Activated naive CD4-positive, alpha-beta T cell treated with anti-CD3 and anti-CD28 coated beads for 36 hours (primary cell): ENCODE measurements around the gene CCP110. TPM values are rescaled to one million over a fixed set of nuclear protein-coding genes. Genes with fewer than 3 reads are reported as not detected.
A peak's percentile ranks its signal among the peaks of the same experiment; 100 is the strongest.
"Not testable (repeated sequence)": the region's sequence is repeated elsewhere in the genome, so short reads cannot be mapped to it uniquely, and the experiment has no call there.

Experiments used
- CTCF ChIA-PET: fragments of 350-600 bp; sonication (Branson Sonifier 250); formaldehyde crosslinking; loops from one replicate; lab custom pipeline; 2021; ENCODE audit warnings: antibody characterized with exemption; lab: Charles Lee
- DNase-seq: peaks from one replicate; pipeline ENCODE4 v3.0.0-alpha.2; 2020
- H3K27ac Mint-ChIP-seq: one replicate; pipeline ENCODE4 v1.8.0; 2021; ENCODE audit warnings: mild to moderate bottlenecking, mixed read lengths
- H3K27me3 Mint-ChIP-seq: one replicate; pipeline ENCODE4 v1.8.0; 2021; ENCODE audit warnings: low read depth, mixed read lengths
- H3K36me3 Mint-ChIP-seq: one replicate; pipeline ENCODE4 v1.8.0; 2021; ENCODE audit warnings: low read depth, mixed read lengths
- H3K4me1 Mint-ChIP-seq: one replicate; pipeline ENCODE4 v1.8.0; 2021; ENCODE audit warnings: low read depth, mixed read lengths
- H3K4me3 Mint-ChIP-seq: one replicate; pipeline ENCODE4 v1.8.0; 2021; ENCODE audit warnings: mild to moderate bottlenecking, moderate library complexity, mixed read lengths
- H3K9me3 Mint-ChIP-seq: one replicate; pipeline ENCODE4 v1.8.0; 2021; ENCODE audit warnings: mixed read lengths
- intact Hi-C: fragments of 100-400 bp; cut with micrococcal nuclease; formaldehyde crosslinking; loops from one replicate; pipeline ENCODE4 v1.15.1; 2023
- total RNA-seq, 2 experiments: library from RNA; stranded (reverse); gene quantifications; one replicate each; pipeline ENCODE4 v1.2.3, GENCODE V29; 2021

Gene CCP110
- total RNA-seq, 2 experiments from 2014 or later, result 27.3 to 31.9 TPM

GRCh38 chr16:19525385-19525723 lies 1.6 kb downstream of the CCP110 start:
- no peaks in the 10 kb centered on the region for H3K9me3 Mint-ChIP-seq
- CTCF ChIA-PET, result interaction anchor here (1.2 to 1.6 kb wide), 3 partner anchors 21 to 30 kb away, joined by 3 to 5 read pairs (median 4); partner anchors contain the start of gene VPS35L

GRCh38 chr16:19527161-19527560 lies 3.4 kb downstream of the CCP110 start:
- H3K9me3 Mint-ChIP-seq, result no peaks in the 10 kb centered on the region
- no peak for DNase-seq
- no peak overlapping the region for H3K27ac Mint-ChIP-seq
- CTCF ChIA-PET, result no interaction called here
- H3K27me3 Mint-ChIP-seq, result no peaks in the 10 kb centered on the region
- peaks cover 15% of the 10 kb centered on the region for H3K4me1 Mint-ChIP-seq
- intact Hi-C loops, result loop anchor here (10.0 kb wide), 1 partner anchor 232 kb away; no protein-coding TSS in a partner anchor
- H3K4me3 Mint-ChIP-seq, result no peak overlapping the region
- H3K36me3 Mint-ChIP-seq, result peaks cover 16% of the 10 kb centered on the region

More at GRCh38 chr16:19525385-19525723, 1.6 kb downstream of the CCP110 start:
- intact Hi-C loops, result loop anchor here (10.0 kb wide), 1 partner anchor 231 kb away; no protein-coding TSS in a partner anchor
- Mint-ChIP-seq H3K27me3 (no peaks in the 10 kb centered on the region), H3K36me3 (peaks cover 14% of the 10 kb centered on the region), H3K4me1 (peaks cover 26% of the 10 kb centered on the region), H3K4me3 (peak overlapping the region; percentile 94), H3K27ac (no peak overlapping the region)
- no peak for DNase-seq

- H3K9me3 Mint-ChIP-seq, result no peaks in the 10 kb centered on the region
- H3K4me1 Mint-ChIP-seq, result peaks cover 10% of the 10 kb centered on the region
- intact Hi-C loops, result loop anchor here (10.0 kb wide), 1 partner anchor 234 kb away; no protein-coding TSS in a partner anchor
- no peaks in the 10 kb centered on the region for H3K27me3 Mint-ChIP-seq
- H3K4me3 Mint-ChIP-seq, result no peak overlapping the region
- no peak for DNase-seq
- CTCF ChIA-PET, result interaction anchor here (1.1 kb wide), 1 partner anchor 27 kb away, joined by 3 read pairs; the partner anchor contains the start of gene VPS35L
- H3K36me3 Mint-ChIP-seq, result peaks cover 24% of the 10 kb centered on the region
- H3K27ac Mint-ChIP-seq, result no peak overlapping the region
These were observed 4.9 kb downstream of the CCP110 start for GRCh38 chr16:19528666-19529065.

DNA sequence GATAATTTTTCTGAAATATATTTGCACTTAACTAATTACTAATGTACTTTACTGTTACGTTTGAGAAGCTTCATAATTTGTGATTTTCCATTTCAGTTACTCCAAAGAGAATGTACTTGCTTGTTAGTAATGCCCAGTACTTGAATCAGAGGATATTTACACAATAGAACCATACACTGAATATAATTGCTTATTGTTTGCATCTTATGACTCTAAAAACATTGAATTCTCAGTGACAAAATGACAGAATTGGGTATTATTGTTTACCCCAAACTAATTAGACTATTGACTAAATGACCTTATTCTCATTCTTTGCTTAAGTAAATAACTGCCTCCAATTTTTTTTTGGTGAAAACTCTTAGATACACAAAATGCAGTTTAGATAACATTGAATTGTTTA lies 8.9 kb downstream of the CCP110 start:
- H3K27me3 Mint-ChIP-seq, result no peaks in the 10 kb centered on the region
- intact Hi-C loops, result no loop called here
- H3K27ac Mint-ChIP-seq, result no peak overlapping the region
- H3K36me3 Mint-ChIP-seq, result peaks cover 38% of the 10 kb centered on the region
- CTCF ChIA-PET, result interaction anchor here (1.0 kb wide), 1 partner anchor 23 kb away, joined by 4 read pairs; the partner anchor contains the start of gene VPS35L
- no peak overlapping the region for H3K4me3 Mint-ChIP-seq
- H3K4me1 Mint-ChIP-seq, result no peaks in the 10 kb centered on the region
- H3K9me3 Mint-ChIP-seq, result no peaks in the 10 kb centered on the region
- DNase-seq, result no peak

DNA sequence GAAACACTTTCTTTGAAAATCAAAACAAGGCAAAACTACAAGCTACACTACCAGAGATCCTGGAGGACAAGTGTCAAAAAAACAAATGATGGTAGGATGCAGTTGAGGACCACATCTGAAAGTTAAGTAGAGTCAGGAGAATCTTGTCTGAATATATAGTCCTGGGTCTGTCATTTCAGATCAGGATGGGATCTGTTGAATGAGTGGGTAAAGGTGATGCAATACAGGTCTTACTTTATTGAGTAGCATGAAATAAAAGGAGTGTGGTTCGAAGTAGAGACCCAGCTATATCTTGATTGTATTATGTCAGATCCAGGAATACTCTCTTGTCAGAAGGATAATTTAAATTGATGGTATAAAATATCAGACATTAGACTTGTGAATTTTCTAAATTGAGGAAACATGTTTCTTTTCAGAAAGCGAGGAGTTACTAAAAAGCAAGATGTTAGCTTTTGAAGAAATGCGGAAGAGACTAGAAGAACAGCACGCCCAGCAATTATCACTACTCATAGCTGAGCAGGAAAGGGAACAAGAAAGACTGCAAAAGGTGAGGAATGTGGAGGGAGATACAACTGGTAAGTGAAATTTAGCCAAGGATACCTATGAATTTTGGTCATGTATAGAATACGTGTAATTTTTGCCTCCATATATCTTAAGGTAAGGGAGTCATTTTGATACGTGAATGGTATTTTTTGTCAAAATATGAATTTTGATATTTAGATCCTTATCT lies 16.7 kb downstream of the CCP110 start:
- intact Hi-C loops, result no loop called here
- H3K4me1 Mint-ChIP-seq, result no peaks in the 10 kb centered on the region

DNA sequence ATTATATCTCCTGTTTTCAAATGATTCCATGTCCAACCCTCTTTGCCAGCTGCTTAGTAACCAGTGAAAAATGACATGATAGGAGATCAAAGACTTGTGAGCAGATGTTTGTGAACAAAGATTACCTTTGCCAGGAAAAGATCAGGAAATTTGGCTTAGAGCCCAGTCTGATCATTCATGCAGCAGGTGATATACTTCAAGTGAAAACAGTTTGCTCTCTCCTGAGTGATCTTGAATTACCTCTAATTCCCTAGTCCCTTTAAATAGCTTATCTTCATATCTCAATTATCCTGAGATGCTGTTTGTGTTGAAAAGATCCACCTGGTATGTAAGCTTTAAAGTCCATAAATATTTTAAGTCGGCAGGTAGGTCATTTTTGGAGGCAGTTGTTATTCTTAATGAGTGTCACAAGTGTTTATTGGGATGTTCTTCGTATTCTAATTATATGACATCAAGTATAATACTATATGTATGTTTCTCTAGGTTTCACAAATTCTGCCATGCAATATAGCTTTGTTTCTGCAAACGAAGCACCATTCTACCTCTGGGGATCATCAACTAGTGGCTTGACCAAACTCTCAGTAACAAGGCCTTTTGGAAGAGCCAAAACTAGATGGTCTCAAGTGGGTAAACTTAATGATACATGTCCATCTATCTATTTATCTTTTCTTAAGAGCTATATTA lies 18.5 kb downstream of the CCP110 start:
- intact Hi-C loops, result no loop called here
- H3K4me3 Mint-ChIP-seq, result no peak overlapping the region
- CTCF ChIA-PET, result no interaction called here
- H3K27ac Mint-ChIP-seq, result no peak overlapping the region
- H3K9me3 Mint-ChIP-seq, result no peaks in the 10 kb centered on the region
- peaks cover 34% of the 10 kb centered on the region for H3K36me3 Mint-ChIP-seq
- DNase-seq, result no peak
- H3K4me1 Mint-ChIP-seq, result no peaks in the 10 kb centered on the region
- no peaks in the 10 kb centered on the region for H3K27me3 Mint-ChIP-seq

More for the DNA sequence above, 16.7 kb downstream of the CCP110 start:
- Mint-ChIP-seq H3K9me3 (no peaks in the 10 kb centered on the region), H3K4me3 (no peak overlapping the region), H3K36me3 (peaks cover 45% of the 10 kb centered on the region), H3K27ac (no peak overlapping the region), H3K27me3 (no peaks in the 10 kb centered on the region)
- CTCF ChIA-PET, result no interaction called here
- DNase-seq, result no peak

DNA sequence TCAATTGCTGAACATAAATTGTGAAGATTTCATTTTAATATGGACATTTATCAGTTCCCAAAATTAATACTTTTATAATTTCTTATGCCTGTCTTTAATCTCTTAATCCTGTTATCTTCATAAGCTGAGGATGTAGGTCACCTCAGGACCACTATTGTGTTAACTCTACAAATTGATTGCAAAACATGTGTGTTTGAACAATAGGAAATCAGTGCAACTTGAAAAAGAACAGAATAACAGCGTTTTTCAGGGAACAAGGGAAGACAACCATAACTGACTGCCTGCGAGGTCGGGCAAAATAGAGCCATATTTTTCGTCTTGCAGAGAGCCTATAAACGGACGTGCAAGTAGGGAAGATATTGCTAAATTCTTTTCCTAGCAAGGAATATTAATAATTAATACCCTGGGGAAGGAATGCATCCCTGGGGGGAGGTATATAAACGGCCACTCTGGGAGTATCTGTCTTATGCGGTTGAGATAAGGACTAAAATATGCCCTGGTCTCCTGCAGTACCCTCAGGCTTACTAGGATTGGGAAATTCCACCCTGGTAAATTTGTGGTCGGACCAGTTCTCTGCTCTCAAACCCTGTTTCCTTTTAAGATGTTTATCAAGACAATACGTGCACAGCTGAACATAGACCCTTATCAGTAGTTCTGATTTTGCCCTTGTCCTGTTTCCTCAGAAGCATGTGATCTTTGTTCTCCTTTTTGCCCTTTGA lies 19.7 kb downstream of the CCP110 start:
- H3K9me3 Mint-ChIP-seq, H3K4me3 Mint-ChIP-seq, H3K4me1 Mint-ChIP-seq, DNase-seq, CTCF ChIA-PET, H3K27ac Mint-ChIP-seq, H3K27me3 Mint-ChIP-seq, intact Hi-C loops: not testable (repeated sequence)
- peaks cover 34% of the 10 kb centered on the region for H3K36me3 Mint-ChIP-seq

DNA sequence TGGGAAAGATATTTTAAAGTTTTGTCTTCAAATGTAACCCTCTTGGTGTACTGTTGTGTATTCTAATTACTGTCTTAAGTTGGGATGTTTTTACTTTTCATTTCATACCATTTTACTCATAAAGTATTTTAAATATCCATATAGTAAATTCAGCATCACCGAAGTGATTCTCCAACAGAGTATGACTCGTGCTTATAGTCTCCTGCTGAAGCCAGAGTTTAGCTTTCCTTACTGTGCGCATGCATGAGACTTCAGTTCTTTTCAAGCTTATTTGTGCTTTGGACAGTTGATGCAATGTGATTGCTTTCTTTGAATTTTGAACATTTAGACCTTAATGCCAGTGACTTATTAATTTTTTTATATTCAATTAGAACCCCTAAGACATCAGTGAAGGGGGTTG lies 24.4 kb downstream of the CCP110 start:
- no peak overlapping the region for H3K27ac Mint-ChIP-seq
- no peaks in the 10 kb centered on the region for H3K27me3 Mint-ChIP-seq
- CTCF ChIA-PET, result interaction anchor here (0.6 kb wide), 1 partner anchor 291 kb away, joined by 4 read pairs; no protein-coding TSS in a partner anchor
- intact Hi-C loops, result no loop called here
- no peaks in the 10 kb centered on the region for H3K4me1 Mint-ChIP-seq
- no peak for DNase-seq
- no peak overlapping the region for H3K4me3 Mint-ChIP-seq
- peaks cover 14% of the 10 kb centered on the region for H3K36me3 Mint-ChIP-seq
- H3K9me3 Mint-ChIP-seq, result no peaks in the 10 kb centered on the region

DNA sequence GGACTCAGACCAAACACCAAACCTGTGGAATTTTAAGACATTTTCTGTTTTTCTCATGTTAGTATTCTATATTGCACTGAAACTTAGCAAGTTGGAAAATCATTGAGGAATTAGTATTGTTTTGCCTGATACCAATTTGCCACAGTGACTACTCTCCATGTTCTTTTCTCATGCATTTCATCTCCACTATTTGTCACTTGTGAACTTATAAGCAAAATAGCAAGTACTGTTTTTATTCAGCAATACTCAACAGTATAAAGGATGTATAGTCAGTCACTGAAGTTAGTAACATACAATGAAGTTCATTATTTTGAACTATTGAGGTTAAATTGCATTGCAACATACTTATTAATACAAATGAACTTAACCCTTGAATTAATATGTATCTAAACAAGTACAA lies 25.9 kb downstream of the CCP110 start:
- no peak for DNase-seq
- CTCF ChIA-PET, result no interaction called here
- Mint-ChIP-seq H3K4me1 (peaks cover 8% of the 10 kb centered on the region), H3K27ac (no peak overlapping the region), H3K36me3 (peaks cover 4% of the 10 kb centered on the region), H3K27me3 (no peaks in the 10 kb centered on the region), H3K4me3 (no peak overlapping the region), H3K9me3 (no peaks in the 10 kb centered on the region)
- intact Hi-C loops, result loop anchor here (10.0 kb wide), 1 partner anchor 835 kb away; no protein-coding TSS in a partner anchor

GRCh38 chr16:19555186-19555937 lies 31.6 kb downstream of the CCP110 start, which contains the start of gene VPS35L:
VPS35L (plus strand) TSS chr16:19555703; CDS start chr16:19555730, 27 bp downstream.
- Mint-ChIP-seq H3K27me3 (no peaks in the 10 kb centered on the region), H3K4me1 (peaks cover 17% of the 10 kb centered on the region), H3K4me3 (peak within 1 kb of the TSS; percentile 91), H3K9me3 (no peaks in the 10 kb centered on the region), H3K27ac (peak within 1 kb of the TSS; percentile 89), H3K36me3 (peaks cover 2% of the 10 kb centered on the region)
- CTCF ChIA-PET, result interaction anchor here (0.6 to 5.1 kb wide), 14 partner anchors 9 to 519 kb away, joined by 3 to 28 read pairs (median 3); no protein-coding TSS in a partner anchor
- DNase-seq, result peak; percentile 93
- intact Hi-C loops, result loop anchor here (1.0 to 10.0 kb wide), 4 partner anchors 32 to 829 kb away; partner anchors contain the start of genes CCP110, COQ7, IQCK and KNOP1
